GM19099 (cell line): ENCODE measurements around the gene MYL12A.

Experiments used
- POLR2A ChIP-seq: IDR thresholded peaks from 3 replicates; pipeline ENCODE4 v1.6.1; 2011; ENCODE audit warnings: low read depth; ENCODE audit not compliant: insufficient read length; ENCODE audit errors: extremely low read depth

Gene MYL12A

DNA sequence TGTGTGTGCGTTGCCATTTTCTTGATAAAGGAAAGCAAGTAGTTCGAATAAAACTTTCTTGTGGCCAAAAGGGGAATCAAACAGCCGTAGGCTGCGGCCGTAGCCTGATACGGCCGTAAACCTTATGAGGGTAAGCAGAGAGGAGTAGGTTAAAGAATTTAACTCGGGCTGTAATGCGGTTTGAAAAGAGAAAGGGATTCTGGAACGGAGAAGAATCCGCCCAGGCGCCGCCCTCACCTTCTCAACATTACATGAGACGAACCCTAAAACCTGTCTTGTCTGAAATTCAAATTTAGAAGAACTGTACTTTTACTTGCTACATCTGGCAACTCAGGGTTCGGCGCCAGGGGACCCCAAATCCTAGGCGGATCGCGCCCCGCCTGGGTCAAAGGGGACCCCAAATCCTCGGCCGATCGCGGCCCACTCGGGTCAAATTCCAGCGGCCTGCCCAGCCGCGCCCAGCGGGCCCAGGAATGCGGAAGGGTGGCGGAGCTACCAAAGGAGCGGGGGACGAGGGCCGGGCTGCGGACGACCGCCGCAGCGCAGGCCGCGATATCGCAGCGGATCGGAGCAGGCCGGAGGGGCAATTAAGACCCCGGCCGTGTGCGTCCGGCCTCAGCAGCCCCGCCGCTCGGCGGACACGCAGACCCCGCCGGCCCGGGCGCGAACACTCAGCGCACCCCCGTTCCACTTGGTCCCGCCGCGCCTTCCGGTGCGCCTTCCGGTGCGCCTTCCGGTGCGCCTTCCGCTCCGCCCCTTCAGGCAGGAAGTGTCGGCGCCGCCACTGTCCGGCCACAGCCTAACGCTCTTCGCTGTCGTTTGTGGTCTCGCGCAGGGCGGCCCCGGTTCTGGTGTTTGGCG is 14.0 kb downstream of the MYL12A start, which contains the start of gene MYL12B:
Gene MYL12B (plus strand): TSS at position 761 of the 861 bp plus-strand sequence. CDS start 10,766 bp downstream, outside the sequence.
- peak; percentile 83 for TF ChIP-seq POLR2A

DNA sequence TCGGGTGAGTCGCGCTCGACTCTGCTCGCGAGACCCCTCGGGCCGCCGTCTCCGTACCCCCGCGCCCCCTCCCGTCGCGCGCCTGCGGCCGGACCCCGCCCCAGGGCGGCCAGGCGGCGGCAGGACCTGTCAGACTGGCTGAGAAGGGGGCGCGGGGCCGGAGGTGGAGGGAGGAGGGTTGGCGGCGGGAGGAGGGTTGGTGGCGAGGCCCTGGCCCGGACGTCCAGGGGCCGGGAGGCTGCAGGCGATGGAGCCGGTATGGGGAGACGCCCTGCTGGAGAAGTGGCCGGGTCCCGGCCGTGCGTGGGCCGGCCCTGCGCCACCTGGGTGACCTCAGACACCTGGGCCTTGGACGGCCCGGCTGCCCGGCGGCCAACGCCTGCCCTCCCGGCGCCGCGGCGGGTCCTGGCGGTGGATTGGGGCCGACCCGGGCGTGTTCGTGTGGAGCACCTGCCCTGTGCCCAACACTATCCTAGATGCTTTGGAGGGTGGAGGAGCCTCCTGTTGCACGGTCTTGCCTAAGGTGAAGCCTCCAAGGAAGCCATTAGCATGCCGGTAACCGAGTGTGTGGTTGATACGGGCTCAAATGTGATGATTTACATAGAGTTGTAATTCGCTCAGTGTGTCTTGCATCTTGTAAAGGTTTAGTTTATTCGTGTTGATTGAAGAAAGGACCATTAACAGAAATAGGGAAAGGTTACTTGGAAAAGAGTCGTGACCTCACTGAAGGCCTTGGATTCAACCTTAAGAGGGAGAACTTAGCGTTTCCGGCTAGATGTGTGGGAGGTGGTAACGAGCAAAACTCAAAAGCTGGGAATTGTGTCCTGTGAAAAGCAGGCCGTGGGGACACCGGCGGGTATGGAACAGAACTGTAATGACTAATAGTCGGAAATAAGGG is 14.9 kb downstream of the MYL12A start:
- TF ChIP-seq POLR2A, result no peak

DNA sequence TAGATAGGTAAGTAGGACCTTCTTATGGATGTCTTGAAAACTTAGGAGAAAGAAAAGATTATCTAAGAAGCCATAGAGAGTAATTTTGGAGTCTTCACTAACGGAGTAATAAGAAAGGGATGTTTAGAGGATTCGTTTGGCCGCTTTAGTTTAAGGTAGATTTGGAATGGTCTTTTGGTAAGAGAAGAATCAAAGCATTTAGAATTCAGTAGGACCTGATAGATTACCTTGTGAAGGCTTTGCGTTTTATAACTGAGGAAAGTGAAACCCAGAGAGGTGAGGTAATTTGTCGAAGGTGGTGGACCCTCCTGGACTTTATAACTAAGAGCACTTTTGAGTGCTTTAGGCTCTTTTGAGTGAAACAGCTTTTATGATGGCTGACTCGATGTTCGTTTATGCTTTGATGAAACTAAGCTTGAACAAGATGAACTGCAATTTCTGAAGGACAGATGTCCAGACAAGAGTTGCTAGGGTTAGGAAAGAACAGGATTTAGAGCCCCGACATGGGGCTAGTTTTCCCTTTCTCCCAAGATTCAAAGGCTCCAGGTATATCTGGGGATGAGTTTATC is 15.6 kb downstream of the MYL12A start:
- no peak for TF ChIP-seq POLR2A

DNA sequence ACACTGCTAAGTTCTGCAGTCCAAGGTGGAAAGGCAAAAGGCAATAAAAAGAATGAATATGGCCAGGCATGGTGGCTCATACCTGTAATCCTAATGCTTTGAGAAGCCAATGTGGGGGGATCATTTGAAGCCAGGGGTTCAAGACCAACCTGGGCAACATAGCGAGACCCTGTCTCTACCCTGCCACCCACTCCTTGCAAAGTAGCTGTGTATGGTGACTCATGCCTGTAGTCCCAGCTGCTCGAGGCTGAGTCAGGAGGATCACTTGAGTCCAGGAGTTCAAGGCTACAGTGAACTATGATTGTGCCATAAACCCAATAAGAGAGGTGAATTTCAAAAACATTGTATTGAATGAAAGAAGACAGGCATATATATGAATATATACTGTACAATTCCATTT is 16.8 kb downstream of the MYL12A start:
- no peak for TF ChIP-seq POLR2A

DNA sequence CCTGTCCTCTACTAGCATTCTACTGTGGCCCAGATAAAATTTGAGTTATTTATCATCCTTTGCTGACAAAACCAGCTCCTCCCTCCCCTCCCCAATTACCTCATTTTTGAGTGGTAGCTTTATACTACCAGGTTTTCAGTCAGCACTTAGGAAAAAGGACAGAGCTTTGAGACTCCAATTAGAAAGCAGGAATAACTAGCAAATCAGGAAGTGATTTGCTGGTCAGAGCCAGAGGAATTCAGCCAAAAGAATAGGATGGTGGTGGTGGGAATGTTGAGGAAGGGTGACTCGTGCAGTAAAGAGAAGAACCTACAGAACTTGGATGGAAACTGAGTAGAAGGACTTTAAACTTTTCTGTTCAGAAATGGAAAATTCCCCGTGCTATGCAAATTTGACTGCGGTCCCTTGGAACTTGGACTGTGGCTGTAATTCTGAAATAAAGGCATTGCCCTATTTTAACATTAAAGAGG is 18.0 kb downstream of the MYL12A start:
- no peak for TF ChIP-seq POLR2A

DNA sequence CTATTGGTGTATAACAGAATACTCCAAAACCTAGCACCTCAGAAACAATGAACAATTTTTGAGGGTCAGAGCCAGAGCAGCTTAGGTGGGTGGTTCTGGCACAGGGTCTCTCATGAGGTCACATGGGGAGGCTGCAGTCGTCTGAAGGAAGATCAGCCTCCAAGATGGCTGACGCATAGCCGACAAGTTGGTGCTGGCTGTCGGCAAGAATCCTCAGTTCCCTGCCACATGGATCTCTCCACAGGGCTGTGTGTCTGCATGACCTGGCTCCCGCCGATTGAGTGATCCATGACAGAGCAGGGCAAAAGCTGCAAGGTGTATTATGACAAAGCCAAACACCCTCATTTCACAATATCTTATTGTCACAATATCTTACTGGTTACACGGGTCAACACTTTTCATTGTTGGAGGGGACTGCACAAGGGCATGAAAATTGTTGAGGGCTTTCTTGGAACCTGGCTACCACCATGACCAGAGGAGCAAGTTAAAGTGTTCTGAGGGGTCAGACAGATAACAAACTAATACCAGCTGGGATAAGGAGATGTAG is 18.5 kb downstream of the MYL12A start:
- TF ChIP-seq POLR2A, result no peak

DNA sequence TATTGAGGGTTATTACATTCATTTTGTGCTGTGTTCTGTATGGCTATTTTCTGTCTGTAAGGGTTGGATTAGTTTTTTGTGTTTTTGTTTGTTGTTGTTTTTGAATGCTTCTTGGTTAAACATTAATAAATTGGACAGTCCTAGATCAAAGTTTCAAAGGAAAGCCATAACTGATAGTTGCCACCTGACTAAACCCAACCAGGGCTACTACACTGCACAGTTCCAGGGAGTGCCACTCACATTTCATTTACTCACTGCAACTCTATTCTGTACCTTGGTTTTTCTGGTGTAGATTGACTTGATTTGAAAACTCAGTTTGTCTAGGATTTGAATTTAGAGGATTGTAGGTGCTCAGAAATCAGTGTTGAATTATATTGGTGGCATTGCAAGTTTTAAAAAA is 20.7 kb downstream of the MYL12A start:
- TF ChIP-seq POLR2A, result no peak

DNA sequence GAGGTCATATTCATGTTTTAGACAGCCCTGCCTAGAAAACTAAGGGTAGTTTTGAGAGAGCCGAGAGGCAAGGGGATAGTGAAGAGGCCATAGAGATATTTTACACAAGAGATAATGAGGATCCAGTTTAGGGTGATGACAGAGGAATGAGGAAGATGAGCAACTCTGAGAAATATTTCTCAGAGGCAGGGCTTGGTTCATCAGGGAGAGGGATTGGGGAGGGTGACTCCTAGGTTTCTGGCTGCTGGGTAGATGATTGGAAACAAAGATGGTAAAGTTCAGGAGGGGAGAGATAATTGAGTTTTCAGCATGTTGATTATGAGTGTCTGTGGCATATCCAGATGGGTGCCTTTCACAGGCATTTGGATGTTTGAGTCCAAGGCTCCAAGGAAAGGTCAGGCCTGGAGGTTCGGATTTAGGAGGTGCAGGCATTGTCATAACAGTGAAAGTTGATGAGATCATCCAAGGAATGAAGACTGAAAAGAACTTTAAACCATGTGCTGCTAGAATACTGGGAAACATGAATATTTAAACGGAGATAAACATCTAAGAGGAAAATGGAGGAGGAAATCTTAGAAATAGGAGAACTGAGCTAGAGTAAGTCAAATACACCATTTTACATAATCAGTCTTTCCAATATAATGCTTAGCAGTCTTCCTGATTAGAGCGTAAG is 21.8 kb downstream of the MYL12A start:
- TF ChIP-seq POLR2A, result no peak

DNA sequence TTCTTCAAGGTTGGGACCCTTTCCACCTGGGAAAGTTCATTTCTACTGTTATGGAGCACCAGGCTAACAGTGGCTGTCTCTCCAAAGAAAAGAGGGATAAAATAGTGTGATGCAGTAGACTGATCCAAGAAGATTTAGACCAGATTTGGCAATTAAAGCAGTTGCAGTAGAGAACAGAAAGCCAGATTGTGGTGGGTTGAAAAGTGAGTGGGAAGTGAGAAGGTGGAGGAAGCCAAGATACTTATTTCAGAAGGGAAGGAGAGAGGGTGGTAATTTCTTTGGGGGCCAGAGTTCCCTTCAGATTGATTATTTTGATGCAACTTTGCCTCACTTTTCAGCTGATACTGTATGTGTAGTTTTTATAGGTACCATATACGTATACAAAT is 22.3 kb downstream of the MYL12A start:
- TF ChIP-seq POLR2A, result no peak

DNA sequence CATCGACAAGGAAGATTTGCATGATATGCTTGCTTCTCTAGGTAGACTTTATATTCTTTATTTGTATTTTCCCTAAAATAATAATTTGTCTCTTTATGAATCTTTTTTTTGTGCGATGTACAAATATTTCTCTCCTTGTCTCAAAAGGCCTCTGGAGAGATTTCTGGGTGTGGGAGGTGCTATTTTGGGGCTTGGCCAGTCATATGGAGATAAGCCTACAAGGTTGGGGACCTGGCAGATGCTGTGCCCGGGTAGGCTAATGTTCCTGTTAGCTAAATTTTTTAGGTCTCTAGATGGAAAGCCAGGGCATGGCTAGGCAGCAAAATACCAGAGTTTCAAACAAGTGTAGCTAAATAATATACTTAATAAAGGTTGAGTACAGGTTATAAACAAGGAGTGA is 25.4 kb downstream of the MYL12A start:
- no peak for TF ChIP-seq POLR2A

DNA sequence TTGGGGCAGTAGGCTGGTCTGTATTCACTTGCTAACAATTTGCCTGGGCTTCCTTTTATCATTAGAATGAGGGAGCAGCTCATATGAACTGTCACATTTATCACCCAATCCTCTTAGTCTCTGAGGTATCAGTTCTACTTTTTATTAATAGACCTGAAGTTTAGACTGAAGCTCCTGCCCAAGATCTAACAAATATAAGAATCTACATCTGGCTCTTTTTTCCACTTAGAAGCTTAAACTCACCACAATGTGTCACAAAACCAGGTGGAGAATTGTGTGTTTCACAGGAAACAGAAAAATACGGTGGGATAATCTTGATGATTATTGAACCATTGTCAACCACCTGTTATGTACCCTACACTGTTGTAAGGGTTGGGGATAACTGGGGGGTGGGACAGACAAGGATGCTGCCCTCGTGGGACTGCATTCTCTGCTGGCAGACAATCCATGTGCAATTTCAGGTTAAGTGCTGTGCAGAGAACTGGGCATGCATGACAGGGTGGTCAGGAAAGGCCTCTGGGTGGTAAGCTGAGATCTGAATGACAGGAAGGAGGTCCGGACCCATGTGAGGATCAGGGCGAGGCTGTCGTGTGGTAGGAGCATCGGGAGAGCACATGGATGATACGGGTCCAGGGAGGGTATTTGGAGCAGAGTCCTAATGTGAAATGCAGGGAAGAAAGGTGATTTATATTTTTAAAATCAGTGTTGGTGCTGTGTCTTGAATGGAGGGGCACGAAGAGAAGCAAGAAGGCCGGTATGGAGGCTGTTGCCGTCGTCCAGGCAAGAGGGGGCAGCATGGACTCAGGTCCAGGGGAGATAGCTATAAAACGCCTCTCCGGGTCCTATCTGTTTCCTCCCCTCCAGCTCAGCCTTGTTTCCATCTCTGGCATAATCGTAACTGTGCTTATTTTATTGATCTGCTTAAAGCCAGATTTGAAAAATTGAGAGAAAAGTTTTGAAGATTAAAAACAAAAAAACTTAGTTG is 31.9 kb downstream of the MYL12A start:
- no peak for TF ChIP-seq POLR2A

DNA sequence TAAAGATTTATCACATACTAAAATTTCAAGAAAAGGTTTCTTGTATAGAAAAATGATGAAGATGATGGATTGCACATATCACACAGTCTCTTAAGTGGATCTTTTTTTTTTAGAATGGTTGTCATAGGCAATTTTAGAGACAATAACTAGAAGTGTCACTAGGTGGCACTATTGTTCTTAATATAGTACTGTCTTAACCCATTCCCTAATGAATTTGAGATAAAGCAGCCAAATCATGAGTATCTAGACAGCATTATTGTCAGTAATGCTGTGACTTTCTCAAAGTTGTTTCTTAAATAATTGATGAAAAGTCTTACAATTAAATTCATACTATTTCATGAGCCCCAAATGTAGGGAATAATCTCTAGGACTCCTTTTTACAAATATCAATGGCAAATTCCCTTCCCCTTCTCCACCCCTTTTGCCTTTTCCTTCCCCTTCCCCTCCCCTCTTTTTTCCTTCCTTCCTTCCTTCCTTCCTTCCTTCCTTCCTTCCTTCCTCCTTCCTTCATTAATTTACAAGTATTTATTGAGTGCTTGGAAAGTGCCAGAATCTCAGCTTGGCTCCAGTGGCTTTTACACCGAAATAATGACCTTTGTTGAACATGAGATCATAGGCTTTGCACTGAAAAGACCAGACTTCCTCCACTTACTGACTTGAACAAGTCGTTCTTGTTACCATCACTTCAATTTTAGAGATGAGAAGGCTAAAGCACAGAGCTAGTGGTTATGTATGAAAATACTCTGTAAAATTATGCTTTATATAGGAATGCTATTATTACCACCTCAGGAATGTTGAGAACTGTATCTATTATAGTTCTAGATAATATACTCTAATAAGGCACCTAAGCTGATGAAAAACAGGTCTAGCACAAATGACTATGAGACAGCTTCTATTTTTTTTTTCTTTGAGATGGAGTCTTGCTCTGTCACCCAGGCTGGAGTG is 34.1 kb downstream of the MYL12A start:
- TF ChIP-seq POLR2A, result no peak

DNA sequence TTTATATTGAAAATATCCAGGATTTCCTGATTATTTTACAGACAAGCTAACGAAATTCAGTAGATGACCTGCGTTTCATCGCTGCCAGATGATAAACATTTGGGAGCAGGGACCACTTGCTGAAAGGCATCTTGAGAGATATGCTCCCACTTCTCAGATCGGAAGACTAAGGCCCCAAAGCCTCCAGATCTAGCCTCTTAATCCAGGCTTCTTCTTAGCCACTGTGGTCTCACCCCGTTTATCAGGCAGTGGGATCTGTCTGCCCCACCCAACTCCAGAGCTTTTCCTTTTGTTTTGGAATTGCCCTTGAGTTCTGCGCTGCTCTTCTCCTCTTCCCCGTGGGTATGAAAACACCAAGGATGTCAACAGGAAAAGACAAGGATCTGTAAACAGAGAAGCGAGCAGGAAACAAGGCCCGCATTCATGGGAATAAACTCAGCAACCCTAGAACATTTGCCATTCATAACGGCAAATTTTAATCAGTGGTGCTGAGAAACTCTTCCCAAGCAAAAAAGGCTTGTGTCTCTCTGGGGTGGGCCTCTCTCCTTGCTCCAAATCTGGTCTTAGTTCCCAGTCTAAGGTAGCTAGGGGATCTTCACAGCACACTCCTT is 35.8 kb downstream of the MYL12A start:
- no peak for TF ChIP-seq POLR2A
